NCI-H2196 treated with DMSO at 0.1 percent for 48 hours (cell line): ENCODE data around the gene CDC27.
"Not testable (repeated sequence)": the region's sequence is repeated elsewhere in the genome, so short reads cannot be mapped to it uniquely, and the experiment has no call there.

Experiments
- DNase-seq: peaks from one replicate; lab custom pipeline; 2025; ENCODE audit not compliant: unreplicated experiment; lab: John Stamatoyannopoulos, UW

The CDC27 gene

DNA sequence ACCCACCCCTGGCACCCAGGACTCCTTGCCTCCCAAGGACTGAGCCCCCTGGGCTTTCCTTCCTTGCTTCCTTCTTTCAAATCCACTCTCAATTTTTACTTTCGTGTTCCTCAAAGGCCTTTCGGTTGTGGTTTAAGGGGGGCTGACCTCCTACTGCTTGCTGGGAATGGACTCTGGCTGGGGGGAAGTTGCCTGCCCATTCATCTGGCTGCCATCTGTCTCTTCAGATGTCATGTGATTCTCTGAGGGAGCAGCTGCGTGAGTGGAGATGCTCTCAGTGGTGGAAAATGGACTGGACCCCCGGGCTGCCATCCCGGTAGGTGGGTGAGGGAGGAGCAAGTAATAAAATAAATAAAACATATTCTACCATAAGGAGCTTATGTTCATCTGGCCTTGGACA lies 116.2 kb downstream of the CDC27 start:
- DNase-seq, result no peak

DNA sequence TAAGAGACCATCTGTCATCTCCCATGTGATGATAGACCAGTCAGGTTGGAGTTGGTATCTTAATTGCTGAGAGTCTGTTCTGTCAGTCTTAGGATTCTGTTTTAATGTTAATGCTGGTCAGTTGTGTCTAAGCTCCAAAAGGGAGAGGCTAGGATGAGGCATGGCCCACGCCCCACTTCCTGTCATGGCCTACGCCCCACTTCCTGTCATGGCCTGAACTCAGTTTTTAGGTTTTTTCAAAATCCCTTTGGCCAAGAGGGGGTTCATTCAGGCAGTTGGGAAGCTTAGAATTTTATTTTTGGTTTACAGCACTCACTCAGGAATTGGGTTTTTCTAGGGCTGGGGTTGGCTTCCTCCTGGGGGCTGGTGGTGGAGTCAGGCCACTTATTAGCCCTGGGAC lies 117.9 kb downstream of the CDC27 start:
- not testable (repeated sequence) for DNase-seq

DNA sequence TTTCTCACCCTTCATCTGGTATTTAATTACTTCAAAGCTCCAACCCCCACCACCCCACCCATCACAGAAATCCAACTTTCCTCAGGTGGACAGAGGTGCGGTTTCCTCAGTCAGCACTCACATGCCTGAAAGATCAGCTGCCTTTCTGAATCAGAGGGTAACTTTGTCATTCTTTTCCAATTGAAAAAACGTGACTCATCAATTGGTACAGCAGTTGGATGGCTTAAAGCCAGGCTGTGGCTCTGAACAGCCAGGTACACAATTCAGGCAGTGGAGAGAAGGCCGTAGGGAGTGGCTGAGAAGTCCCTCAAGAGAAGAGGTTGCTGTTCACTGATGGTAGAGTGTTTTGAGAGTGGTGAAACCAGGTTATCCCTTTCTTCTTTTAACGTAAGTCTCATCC lies 118.8 kb downstream of the CDC27 start:
- DNase-seq, result peak; percentile 68
